CD4-positive, alpha-beta T cell treated with Interleukin-4 for 1 hour (primary cell): ENCODE measurements around the gene SUPT3H.
A peak's percentile ranks its signal among the peaks of the same experiment; 100 is the strongest.

Experiments
- DNase-seq, 2 donors: peaks; one replicate each; pipeline ENCODE4 v3.0.0-alpha.2; 2020 to 2022

The SUPT3H gene

GRCh38 chr6:44779130-44779826, 598.5 kb downstream of the SUPT3H start:
- peak; percentile 9 to 17 for DNase-seq
